NCI-H446 treated with DMSO at 0.1 percent for 48 hours (cell line): ENCODE measurements around the gene SAMSN1.

Experiments
- DNase-seq: peaks from one replicate; lab custom pipeline; 2025; lab: John Stamatoyannopoulos, UW

The SAMSN1 gene

DNA sequence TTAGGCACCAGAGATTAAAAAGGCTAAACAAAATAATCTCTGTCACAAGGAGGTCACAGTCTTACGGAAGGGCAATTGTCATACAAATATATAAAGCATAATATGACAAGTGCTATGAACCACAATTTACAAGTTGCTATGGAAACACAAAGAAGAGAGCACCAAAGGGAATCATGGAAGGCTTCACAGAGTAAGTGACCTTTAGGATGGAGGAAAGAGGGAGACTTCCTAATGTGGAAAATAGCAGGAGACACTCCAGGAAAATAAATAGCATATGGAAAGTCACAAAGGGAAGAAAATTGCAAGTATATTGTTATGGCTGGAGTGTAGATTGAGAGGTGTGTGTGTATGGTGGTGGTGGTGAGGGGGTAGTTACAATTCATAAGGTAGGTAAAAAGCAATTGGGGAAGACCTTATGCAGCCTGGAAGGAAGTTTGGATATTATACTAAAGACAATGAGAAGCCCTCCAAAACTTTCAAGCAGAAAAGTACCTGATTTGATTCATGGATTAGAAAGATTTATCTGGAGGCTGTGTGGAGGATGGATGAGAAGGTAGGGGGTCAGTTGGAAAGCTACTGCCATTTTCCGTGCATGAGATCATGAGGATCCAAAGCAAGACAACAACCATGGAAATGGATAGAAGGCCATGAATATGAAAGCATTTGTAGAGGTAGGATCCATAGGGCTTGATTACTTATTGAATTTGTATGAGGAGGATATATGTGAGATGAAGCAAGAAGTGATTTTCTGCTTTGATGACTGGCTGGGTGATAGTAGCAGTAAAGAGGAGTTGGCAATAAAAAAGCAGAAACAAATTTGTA is 61.7 kb downstream of the SAMSN1 start:
- DNase-seq = no peak

DNA sequence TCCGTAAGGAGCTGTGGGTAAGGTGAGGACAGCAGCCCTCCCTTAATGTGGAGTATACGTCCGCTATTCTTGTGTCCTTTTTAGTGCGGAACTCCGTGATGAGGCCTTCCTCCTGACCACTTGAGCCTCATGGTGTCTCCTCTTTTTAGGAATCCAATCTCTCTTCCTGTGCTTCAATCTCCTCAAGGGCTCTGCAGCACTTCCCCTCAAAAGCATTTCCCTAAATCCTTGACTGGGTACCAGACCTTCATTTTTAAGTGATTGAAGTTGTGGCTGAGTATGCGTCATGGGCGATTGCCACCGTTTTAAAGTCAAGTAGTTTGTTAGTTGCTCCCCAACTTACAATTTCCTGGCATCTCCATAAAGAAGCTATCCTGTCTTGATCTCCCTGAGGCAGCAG is 62.8 kb downstream of the SAMSN1 start:
- DNase-seq = no peak

DNA sequence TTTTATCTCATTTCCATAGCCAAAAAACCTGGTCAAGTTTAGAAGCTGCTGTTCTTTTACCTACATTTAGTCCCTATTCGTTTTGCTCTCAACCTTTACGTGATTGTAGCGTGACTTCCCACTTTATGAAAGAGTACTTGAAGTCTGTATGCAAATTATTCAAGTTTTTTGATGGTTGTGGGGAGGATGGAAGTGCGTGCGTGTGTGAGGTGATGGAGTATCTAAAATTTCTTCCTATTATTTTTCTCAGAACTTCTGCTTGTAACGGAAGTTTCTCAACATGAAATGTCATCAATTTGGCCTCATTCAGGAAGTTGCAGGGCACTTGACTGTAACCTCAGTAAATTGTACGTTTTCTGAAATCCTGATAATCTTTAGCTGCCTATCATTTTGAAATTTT is 64.0 kb downstream of the SAMSN1 start:
- no peak for DNase-seq

DNA sequence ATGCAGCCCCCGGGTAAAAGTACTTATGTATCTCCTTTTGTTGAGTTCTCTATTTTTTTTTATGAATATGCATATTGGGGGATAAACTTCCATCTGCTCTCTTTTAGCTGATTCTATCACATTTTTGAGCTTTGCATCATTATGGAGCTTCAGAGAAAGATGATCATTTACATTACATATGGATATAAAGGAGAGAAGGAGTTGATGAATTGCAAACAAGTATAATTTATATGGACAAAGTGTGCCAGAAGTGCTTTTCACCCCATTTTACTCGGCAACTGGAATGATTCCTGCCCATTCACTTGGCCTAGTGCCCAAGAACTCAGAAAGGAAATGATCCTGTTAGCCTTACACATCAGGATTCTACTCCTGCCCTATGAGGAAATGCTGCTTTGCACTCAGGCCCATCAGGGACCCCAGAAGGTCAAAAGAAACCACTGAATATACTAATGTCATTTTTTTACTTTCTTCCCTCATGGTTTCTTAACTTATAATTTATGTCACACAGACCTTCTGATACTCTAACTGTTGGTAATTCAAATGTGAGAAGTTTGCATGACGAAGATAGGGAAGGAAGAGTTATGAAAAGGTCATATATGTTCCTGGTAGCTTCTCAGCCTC is 65.6 kb downstream of the SAMSN1 start:
- no peak for DNase-seq

DNA sequence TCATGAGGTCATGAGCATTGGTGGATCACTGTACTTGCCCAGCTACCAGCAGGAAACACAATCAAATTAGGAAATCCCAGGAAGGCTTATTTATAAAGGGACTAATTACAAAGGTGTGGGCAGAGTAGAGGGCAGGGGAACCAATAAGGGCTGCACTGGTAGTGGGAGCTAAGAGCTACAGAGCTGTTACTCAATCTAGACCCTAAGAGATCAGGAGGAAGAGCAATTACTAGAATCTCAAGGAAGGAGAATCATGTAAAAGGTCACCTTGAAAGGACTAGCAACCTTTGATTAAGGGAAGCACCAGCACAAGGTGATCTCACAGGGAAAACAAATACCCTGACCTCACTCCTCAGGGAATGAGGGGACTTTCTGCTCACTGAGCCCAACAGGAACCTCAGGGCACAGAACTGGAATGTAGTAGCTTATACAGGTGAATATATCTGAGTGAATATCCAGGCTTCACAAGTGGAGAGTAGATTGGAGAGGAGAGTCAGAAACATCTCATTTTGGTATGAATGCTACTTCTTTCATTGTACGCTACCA is 66.8 kb downstream of the SAMSN1 start:
- DNase-seq = no peak

DNA sequence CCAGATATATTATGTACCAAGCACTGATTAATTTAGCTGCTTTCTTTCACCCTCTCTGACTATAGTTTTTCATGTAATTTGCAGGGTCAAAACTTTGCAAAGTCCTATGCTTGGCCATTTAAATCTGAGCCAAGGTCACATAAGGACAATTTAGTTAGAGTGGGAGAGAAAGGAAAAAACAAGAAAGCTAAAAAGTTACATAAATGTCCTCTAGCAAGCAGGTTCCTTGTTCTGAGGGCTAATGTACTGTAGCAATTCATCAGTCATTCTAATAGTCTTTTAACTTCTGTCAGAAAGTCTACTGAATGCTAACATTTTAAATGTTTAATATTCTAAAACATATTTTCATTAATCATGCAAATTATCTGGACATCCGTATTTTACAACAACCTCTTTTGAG is 68.3 kb downstream of the SAMSN1 start:
- DNase-seq = no peak

DNA sequence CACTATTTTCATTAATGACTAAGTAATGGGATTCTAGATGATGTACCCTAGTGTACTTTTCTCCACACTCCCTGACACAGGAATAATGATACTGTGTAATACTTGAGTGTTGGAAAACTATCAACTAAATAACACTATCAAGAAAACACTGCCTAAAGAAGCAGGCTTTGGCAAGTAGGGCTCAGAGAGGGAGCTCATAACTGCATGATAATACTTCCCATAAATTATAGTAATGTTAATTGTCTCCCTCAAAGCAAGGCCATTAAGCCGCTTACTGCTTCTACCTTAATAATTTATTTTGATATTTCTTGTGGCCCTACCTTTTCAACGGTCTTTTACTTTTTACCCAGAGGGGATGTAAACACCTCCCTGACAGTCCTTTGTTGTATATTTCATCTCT is 69.0 kb downstream of the SAMSN1 start:
- DNase-seq = no peak

DNA sequence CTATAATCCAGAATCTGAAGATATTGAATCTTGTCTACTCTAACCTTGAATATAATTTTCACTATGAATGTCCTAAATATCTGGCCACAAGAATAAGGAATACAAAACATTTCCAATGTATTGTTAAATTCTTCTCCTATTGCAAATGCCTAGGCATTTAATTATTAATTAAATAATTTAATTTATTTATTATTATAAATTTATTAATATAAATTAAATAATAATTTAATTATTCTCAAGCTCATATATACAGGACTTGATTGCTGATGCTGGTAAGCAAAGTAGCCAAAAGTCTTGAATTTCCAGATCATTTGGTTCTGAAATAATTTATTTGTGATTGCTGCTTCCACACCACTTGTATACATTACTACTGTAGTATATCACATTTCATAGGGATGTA is 71.1 kb downstream of the SAMSN1 start:
- DNase-seq = no peak

DNA sequence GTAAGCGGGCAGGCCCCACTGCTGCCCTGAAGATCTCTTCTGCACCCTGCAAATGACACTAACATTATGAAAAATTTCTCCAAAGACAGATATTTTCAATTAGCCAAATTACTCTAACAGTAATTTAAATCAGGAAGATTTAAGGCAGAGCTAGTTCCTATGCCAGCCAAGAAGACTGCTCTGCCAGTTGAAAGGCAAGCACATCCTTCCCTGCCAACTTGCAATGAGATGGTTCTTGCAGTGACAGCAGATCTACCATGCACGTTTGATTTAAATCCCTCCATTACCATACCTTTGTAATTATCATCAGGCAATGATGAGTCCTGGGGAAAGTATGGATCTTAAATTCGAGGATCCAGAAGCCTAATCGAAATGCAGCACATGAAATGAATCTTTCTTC is 76.5 kb downstream of the SAMSN1 start:
- no peak for DNase-seq

DNA sequence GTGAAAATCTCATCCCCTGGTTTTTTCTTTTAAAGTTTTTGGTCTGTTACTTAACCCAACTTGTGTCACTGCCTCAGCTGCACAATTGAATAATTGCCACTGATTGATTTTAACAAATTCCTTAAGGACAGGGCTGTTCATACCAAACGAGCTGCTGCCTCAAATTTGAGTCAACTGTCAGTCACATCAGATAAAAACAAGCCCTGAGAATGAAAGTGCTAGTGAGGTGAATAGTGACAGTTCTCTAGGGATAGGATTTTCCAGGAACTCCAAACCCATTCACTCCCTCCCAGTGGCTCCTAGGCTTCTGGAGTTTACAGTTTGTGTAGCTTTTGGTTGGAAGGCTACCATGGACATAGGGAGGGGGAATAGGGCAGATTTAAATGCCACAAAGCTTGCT is 79.4 kb downstream of the SAMSN1 start:
- DNase-seq = no peak

DNA sequence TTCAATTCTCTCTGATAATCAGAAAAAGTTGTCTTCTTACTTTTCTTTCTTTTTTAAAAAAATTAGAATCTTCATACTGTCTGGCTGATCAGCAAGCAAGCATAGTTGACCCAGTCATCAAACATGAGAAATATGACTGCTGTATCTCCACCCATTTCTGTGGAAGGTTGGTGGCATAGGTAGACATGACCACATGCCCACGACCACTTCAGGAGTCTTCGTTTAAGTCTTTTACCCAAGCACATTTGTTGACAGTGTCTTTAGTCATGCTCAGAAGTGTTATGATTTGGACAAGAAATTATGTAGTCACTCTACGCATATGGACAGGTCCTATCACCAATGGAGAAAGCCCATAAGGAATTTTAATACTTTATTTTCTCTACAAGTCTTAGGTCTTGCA is 88.4 kb downstream of the SAMSN1 start:
- no peak for DNase-seq

DNA sequence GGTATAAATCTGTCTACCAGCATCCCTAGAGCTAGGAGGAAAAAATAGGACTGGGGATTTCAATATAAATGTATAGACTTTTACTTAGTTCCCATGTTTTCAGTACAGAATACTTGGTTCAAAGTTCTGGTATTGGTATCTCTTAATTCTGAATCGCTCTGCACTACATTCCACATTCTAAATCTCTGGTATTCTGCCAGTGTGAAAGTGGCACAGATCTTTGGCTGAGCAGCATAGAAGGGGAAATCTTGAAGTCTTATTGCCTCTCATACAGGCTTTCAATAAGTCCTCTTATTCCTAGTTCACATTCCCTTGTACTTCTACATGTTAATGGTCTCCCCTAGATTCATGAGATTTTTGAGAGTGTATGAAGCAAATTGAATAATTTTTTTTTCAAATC is 89.2 kb downstream of the SAMSN1 start:
- no peak for DNase-seq

DNA sequence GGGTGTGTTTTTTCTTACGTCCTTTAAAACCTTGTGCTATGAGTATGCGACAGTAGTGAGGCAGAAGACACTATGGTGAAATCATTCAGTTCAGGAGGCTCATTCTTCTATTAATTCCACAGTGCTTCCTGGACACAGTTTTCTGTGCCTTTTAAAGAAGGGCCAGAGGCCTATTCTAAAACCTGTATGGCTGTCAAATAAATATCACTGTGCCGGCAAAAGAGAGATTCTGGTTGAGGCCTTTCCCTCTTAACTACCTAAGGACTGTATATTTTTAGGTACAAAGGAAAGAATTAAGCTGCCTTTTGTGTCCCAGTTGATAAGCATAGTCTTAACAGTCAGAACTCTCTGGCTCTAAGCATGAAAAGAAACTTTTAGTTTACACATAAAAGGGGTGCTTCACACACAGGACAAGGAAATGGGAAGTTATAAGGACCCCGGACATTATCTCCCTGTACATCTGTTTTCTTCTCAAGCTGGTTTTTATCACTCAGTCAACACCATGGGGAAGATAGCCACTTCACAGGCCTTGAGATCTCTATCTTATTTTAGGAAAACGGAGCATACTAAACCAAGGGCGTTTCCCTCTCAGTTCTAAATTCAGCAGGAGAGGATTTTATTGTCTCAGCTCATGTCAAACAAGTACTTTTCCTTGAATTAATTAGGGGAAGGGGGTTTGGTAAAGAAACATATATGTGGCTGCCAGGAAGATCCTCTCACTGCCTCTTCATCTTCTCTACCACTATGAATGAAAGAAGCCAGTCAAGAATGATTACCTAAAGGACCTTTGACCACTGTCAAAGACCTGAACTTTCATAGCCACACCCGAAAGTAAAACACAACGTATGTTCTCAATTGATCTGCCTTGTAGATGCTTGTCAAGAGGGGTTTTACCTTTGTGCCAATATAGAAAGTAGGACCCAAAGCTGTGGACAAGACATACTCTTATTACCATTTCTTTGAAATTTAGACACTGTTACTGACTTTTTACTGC is 91.8 kb downstream of the SAMSN1 start:
- no peak for DNase-seq

DNA sequence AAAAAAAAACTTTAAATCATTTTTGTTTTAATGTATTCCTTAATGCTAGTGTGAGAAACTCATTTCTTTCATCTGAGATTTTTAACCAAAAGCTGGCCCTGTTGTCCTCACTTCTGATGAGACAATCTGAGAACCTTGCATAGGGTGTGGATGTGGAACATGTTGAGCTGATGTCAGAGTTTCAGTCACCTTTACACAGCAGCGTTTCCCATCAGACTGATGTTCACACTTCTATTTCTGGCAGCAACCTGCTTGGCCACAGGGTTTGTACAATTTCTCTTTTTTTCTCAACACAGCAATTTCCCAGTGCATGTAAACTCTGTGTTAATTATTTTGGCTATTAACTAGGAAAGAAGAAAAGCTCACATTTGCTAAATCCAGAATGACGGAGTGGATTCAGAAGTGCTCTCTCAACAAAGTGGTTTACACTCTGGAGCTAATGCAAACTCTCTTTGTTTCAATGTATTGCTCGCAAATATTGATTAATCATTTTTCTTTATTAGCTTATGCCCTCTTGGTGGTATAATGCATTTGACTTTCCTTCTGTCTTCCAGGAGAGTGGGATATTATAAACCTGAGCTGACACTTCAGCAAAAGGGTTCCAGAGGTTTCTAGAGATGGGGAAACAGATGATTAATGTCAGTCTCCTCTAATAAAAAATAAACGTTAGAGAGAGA is 92.6 kb downstream of the SAMSN1 start:
- DNase-seq = no peak

DNA sequence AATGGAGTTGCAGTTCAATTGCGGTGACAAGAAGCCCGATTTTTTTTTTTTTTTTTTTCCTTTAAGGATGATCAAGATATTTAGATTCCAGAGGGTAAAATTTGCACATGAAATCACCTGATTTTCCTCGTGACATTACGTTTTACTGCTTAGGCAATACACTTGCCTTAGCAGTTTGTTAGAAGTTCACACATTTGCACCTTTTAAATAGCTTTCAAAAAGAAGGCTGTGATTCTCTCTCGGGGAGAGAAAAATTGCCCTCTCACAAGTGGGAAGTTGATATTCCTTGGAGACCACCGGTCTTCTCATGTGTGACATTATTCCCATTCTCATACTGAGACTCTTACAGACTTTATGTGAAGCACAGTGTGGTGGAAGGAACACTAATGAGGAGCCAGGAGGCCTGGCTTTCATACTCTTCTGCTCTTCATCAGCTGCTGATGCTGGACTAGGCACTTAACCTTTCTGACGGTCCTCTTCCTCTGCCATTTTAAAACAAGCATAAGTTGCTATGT is 93.3 kb downstream of the SAMSN1 start:
- DNase-seq = no peak

DNA sequence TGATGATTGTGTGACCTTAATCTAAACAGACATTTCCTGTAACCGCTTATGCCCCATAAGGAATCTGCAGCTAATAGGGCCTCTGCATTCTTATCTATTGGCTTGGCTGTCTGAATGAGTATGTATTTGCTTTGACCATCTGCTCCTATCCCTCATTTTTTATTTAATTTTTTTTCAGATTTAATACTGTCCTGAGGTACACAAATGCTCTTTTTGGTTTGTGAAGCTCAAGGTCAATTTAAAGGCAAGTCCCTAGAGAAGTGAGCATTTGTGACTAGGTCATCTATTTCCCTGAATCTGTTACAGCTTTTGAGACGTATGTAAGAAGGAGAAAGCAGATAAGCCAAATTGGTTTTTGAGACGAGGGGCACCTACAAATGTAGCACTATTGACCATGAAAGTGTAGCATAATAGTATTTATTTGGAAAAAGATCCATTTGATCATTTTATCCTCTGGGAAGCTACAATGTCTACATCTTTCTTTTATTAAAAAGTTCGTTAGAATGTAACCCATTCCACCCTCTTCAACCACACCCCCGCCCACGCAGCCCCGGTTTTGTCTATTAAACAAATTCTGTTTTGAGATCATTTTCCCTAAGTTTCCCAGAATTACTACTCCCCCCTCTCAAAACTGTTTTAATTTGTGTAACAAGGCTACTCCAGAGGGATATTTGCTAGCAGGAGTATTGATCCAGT is 93.9 kb downstream of the SAMSN1 start:
- no peak for DNase-seq

DNA sequence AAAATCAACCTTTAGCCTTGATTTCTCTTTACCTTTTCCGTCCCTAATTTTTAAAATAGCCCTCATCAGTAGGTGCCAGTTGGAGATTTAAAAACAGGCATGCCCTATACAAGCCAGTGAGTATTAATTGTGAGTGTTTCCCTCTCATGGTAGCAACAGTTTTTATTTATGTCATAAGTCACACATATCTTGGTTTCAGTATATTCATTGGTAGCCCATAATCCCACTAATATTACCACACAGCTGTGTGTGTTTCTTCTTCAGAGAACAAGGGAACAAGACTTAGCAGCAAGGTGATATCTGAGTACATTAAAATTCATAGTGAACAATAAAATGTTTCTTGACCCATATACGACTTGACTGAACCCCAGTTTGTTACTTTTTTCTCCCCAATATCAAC is 94.6 kb downstream of the SAMSN1 start:
- DNase-seq = no peak

DNA sequence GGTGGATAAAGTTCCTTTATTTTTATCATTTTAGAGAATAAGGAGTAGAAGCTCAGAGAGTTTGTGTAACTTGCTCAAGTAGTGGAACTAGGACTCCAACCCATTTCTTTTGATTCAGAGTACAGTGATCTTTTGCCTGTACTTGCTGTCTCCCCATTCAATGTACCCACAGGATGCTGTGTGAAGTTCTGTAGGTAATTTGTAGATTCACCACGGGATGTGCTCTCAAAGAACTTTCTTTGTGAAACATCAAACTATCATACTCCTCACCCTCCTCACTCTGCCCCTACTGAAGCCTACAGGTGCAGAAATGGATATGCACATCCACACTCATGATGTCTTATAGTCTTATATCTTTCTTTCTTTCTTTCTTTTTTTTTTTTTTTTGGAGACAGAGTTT is 97.3 kb downstream of the SAMSN1 start:
- no peak for DNase-seq

DNA sequence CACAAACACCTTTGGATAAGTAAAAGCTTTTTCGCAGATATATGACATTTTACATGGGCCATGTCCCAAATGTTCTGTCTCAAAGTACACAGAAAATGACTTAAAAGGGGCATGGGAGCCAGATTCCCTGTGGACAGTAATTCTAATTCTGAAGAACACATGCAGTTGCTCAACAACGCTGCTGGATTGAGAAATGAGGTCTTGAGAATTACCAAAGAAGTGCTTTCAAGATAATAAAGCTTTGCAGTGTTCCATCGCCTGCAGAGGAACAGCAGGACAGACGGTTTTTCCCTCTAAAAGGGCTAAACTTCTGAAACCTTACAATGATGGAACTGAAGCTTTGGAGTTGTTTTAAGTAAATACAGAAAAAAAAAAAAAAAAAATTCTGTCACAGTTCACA is 107.9 kb downstream of the SAMSN1 start:
- DNase-seq = no peak

DNA sequence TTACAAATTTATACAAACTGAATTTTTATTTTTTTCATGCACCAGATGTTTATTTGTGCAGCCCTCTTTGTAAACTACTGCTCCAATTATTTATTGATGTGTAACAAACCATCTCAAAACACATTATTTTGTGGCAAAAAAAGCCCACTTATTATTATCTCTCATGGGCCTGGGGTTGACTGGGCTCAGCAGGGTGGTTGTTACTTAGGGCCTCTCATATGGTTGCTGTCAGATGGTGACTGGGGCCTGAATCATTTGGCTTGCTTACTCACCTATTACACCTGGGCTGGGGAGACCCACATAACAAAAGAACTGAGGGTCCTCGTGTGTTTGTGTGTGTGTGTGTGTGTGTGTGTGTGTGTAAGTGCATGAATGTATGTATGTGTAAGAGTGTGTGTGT is 110.7 kb downstream of the SAMSN1 start:
- no peak for DNase-seq
